Smooth muscle cell (in vitro differentiated cells): ENCODE results near the gene CSTPP1. TPM values are rescaled to one million over a fixed set of nuclear protein-coding genes. Genes with fewer than 3 reads are reported as not detected.

Experiments
- DNase-seq: peaks from one replicate; lab custom pipeline; 2025; ENCODE audit not compliant: unreplicated experiment; lab: John Stamatoyannopoulos, UW
- H2AFZ ChIP-seq: fragments of 200-600 bp; sonication (generic); 2 replicates; pipeline ENCODE4 v1.6.0; 2016; ENCODE audit warnings: antibody characterized with exemption, low read depth, mild to moderate bottlenecking
- H3F3A ChIP-seq: fragments of 200-600 bp; sonication (generic); 2 replicates; pipeline ENCODE4 v1.6.0; 2017; ENCODE audit warnings: antibody characterized with exemption, low read depth
- H3K27ac ChIP-seq: fragments of 200-600 bp; sonication (generic); 2 replicates; pipeline ENCODE4 v1.5.1; 2016; ENCODE audit warnings: low read depth, mild to moderate bottlenecking
- H3K27me3 ChIP-seq: fragments of 200-600 bp; sonication (generic); 2 replicates; pipeline ENCODE4 v1.6.1; 2016; ENCODE audit warnings: low read depth, mild to moderate bottlenecking
- H3K36me3 ChIP-seq: fragments of 200-600 bp; sonication (generic); 2 replicates; pipeline ENCODE4 v1.5.1; 2016; ENCODE audit warnings: low read depth
- H3K4me1 ChIP-seq: fragments of 200-600 bp; sonication (generic); 2 replicates; pipeline ENCODE4 v1.5.1; 2016; ENCODE audit warnings: low read depth
- H3K4me2 ChIP-seq: fragments of 200-600 bp; sonication (generic); 2 replicates; pipeline ENCODE4 v1.6.0; 2016; ENCODE audit warnings: mild to moderate bottlenecking
- H3K4me3 ChIP-seq: fragments of 200-600 bp; sonication (generic); 2 replicates; pipeline ENCODE4 v1.5.1; 2016; ENCODE audit warnings: mild to moderate bottlenecking
- H3K79me2 ChIP-seq: fragments of 200-600 bp; sonication (generic); 2 replicates; pipeline ENCODE4 v1.6.0; 2016; ENCODE audit warnings: low read depth, mild to moderate bottlenecking
- H3K9ac ChIP-seq: fragments of 200-600 bp; sonication (generic); 2 replicates; pipeline ENCODE4 v1.6.0; 2016; ENCODE audit warnings: low read depth
- H3K9me3 ChIP-seq: fragments of 200-600 bp; sonication (generic); replicated peaks from 2 replicates; pipeline ENCODE4 v1.5.1; 2016; ENCODE audit warnings: low read depth
- H4K20me1 ChIP-seq: fragments of 200-600 bp; sonication (generic); 2 replicates; pipeline ENCODE4 v1.6.0; 2016; ENCODE audit warnings: low read depth
- WGBS: methylation state at CpG from one replicate; pipeline ENCODE4 v1.1.7; 2016; ENCODE audit warnings: low lambda C conversion rate; 5-methylcytosine and 5-hydroxymethylcytosine counted together
- polyA plus RNA-seq: library from polyadenylated mRNA; unstranded; fragments of >200 nt; fragmentation: Nextera tagmentation; extraction: Ambion mirVana; gene quantifications from 2 replicates; pipeline ENCODE4 v1.2.1, GENCODE V29; 2016
- total RNA-seq: library from RNA; depleted of rRNA; stranded (reverse); fragments of >200 nt; gene quantifications from 2 replicates; pipeline ENCODE4 v1.2.3, GENCODE V29; 2014
- TF ChIP-seq, protein P1 (sequence below): fragments of 200-600 bp; sonication (generic); IDR thresholded peaks from 2 replicates; pipeline ENCODE4 v1.5.1; 2017; ENCODE audit warnings: borderline replicate concordance, mild to moderate bottlenecking, antibody characterized with exemption; ENCODE audit not compliant: insufficient read depth, poor library complexity, severe bottlenecking

CSTPP1 gene
- total and polyA plus RNA-seq, 2 experiments from 2014 or later: 37.4 to 44.8 TPM

DNA sequence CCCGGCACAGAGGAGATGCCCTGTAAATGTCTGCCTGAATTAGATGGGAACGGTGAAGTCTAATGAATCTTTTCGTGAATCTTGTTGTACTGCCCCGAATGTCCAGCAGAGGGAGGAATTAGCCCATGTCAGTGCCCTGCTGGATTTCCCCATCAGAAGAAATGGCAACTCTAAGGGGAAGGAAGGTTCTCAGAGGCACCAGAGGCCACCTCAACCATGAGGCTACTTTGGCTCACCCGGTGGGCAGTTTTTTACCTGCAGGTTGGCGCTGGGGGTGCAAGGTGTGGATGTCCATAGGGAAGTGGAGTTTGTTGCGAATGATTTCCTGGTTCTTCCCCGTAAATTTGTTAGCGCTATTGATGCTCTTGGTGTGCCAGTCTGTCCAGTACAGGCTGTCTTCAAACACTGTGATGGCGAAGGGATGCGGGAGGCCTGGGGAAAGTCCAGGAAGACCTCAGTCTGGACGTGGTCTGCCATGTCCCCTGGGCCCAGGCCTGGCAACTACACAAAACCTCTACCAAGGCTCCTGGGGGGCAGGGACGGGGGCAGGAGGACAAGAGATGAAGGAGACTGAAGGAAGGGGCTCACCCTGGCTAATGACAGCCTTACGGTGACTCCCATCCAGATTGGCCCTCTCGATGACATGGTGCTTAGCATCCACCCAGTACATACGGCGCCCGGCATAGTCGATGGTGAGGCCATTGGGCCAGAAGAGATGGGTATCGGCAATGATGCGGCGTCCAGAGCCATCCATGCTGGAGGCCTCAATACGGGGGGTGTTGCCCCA is 46.7 kb upstream of the CSTPP1 start:
- Histone ChIP-seq H3K4me2 (no peak overlapping the region), H3K9me3 (no peaks in the 10 kb centered on the region), H3K27ac (no peak overlapping the region), H3K79me2 (no peaks in the 10 kb centered on the region), H3K36me3 (no peaks in the 10 kb centered on the region), H3F3A (peaks cover 4% of the 10 kb centered on the region), H3K27me3 (no peaks in the 10 kb centered on the region), H3K9ac (no peak overlapping the region), H4K20me1 (no peaks in the 10 kb centered on the region), H3K4me3 (no peak overlapping the region), H2AFZ (no peak overlapping the region), H3K4me1 (no peaks in the 10 kb centered on the region)
- TF ChIP-seq, protein P1, sequence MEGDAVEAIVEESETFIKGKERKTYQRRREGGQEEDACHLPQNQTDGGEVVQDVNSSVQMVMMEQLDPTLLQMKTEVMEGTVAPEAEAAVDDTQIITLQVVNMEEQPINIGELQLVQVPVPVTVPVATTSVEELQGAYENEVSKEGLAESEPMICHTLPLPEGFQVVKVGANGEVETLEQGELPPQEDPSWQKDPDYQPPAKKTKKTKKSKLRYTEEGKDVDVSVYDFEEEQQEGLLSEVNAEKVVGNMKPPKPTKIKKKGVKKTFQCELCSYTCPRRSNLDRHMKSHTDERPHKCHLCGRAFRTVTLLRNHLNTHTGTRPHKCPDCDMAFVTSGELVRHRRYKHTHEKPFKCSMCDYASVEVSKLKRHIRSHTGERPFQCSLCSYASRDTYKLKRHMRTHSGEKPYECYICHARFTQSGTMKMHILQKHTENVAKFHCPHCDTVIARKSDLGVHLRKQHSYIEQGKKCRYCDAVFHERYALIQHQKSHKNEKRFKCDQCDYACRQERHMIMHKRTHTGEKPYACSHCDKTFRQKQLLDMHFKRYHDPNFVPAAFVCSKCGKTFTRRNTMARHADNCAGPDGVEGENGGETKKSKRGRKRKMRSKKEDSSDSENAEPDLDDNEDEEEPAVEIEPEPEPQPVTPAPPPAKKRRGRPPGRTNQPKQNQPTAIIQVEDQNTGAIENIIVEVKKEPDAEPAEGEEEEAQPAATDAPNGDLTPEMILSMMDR: peak; percentile 82
- DNase-seq: peak; percentile 10
- 76% methylated on average over 23 of the region's 23 CpGs for WGBS

DNA sequence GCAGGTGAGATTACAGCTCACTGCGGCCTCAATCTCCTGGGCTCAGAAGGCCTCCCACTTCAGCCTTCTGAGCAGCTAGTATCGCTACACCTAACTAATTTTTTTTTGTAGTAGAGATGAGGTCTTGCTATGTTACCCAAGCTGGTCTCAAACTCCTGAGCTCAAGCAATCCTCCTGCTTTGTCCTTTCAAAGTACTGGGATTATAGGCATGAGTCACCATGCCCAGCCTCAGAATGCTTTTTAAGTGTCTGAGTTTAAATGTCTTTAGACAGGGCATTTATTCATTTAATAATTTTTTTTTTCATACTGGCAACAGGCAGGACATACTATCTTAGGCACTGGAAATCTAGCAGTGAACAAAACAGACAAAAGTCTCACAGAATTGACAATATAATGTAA is 45.9 kb upstream of the CSTPP1 start:
- Histone ChIP-seq H3K9me3 (no peaks in the 10 kb centered on the region), H3F3A (peaks cover 4% of the 10 kb centered on the region), H3K9ac (no peak overlapping the region), H4K20me1 (no peaks in the 10 kb centered on the region), H2AFZ (no peak overlapping the region), H3K79me2 (no peaks in the 10 kb centered on the region), H3K27ac (peak overlapping the region; percentile 12), H3K4me3 (no peak overlapping the region), H3K4me1 (no peaks in the 10 kb centered on the region), H3K27me3 (no peaks in the 10 kb centered on the region), H3K36me3 (no peaks in the 10 kb centered on the region), H3K4me2 (no peak overlapping the region)
- no peak for DNase-seq
- 76% methylated on average over 2 of the region's 2 CpGs for WGBS
- TF ChIP-seq, protein P1: no peak

DNA sequence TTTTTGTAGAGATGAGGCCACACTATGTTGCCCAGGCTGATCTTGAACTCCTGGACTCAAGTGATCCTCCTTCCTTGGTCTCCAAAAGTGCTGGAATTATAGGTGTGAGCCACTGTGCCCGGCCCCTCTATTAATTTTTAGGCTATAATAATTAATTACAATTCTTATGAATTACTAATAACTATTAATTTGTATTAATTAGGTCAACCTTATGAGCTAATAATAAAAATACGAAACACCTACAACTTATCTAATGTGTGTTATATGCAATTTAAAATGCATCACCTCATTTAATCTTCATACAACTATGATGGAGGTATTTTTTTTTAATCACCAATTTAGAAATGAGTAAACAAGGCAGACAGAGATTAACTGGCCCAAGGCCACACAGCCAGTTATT is 44.5 kb upstream of the CSTPP1 start:
- Histone ChIP-seq H3K27me3 (no peaks in the 10 kb centered on the region), H3K79me2 (no peaks in the 10 kb centered on the region), H3K9ac (no peak overlapping the region), H3F3A (peaks cover 4% of the 10 kb centered on the region), H2AFZ (no peak overlapping the region), H3K4me3 (no peak overlapping the region), H3K9me3 (no peaks in the 10 kb centered on the region), H3K36me3 (no peaks in the 10 kb centered on the region), H3K4me2 (no peak overlapping the region), H3K27ac (no peak overlapping the region), H4K20me1 (no peaks in the 10 kb centered on the region), H3K4me1 (no peaks in the 10 kb centered on the region)
- 98% methylated on average over 2 of the region's 2 CpGs for WGBS
- TF ChIP-seq, protein P1: no peak
- DNase-seq: no peak

DNA sequence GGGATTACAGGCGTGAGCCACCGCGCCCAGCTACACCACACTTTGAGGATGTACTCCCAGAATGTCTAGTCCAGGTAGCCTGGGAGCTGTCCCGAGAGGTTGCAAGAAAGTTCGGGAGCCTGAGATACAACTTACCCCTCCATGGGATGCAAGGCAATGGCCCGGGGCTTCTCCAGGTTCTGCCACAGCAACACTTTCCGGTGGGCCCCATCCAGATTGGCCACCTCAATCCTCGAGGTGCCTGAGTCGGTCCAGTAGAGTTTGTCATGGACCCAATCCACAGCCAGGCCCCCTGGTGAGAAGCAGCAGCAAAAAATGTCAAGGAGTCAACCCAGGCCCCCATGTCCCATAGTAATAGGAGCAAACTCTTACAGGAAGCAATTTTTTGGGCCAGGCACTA is 43.7 kb upstream of the CSTPP1 start:
- peaks cover 4% of the 10 kb centered on the region for H3F3A ChIP-seq
- DNase-seq: no peak
- no peaks in the 10 kb centered on the region for H4K20me1 ChIP-seq
- no peaks in the 10 kb centered on the region for H3K79me2 ChIP-seq
- no peaks in the 10 kb centered on the region for H3K36me3 ChIP-seq
- no peaks in the 10 kb centered on the region for H3K27me3 ChIP-seq
- no peak overlapping the region for H3K4me2 ChIP-seq
- H3K27ac ChIP-seq: no peak overlapping the region
- TF ChIP-seq, protein P1: no peak
- no peaks in the 10 kb centered on the region for H3K9me3 ChIP-seq
- no peak overlapping the region for H3K9ac ChIP-seq
- no peak overlapping the region for H3K4me3 ChIP-seq
- H2AFZ ChIP-seq: no peak overlapping the region
- no peaks in the 10 kb centered on the region for H3K4me1 ChIP-seq
- 98% methylated on average over 9 of the region's 9 CpGs for WGBS
